Activated T-cell treated with anti-CD3 and anti-CD28 coated beads for 1 hour (primary cell): ENCODE measurements around the gene PDZRN4.
"Not testable (repeated sequence)": the region's sequence is repeated elsewhere in the genome, so short reads cannot be mapped to it uniquely, and the experiment has no call there.

ENCODE experiments used
- DNase-seq: peaks from one replicate; pipeline ENCODE4 v3.0.0-alpha.2; 2020; ENCODE audit warnings: low read depth

PDZRN4 gene

GRCh38 chr12:41188058-41188840 is at the start of gene PDZRN4:
Gene PDZRN4 (plus strand): TSS chr12:41188320.
- no peak for DNase-seq

GRCh38 chr12:41140117-41140516 is 48.0 kb upstream of the PDZRN4 start:
- no peak for DNase-seq

- DNase-seq = no peak
Measured at GRCh38 chr12:41141104-41141503, 47.0 kb upstream of the PDZRN4 start.

GRCh38 chr12:41142376-41142775 is 45.7 kb upstream of the PDZRN4 start:
- no peak for DNase-seq

GRCh38 chr12:41151793-41152192 is 36.3 kb upstream of the PDZRN4 start:
- no peak for DNase-seq

- no peak for DNase-seq
Measured at GRCh38 chr12:41162461-41162860, 25.7 kb upstream of the PDZRN4 start.

GRCh38 chr12:41167701-41168100 is 20.4 kb upstream of the PDZRN4 start:
- no peak for DNase-seq

GRCh38 chr12:41174602-41175001 is 13.5 kb upstream of the PDZRN4 start:
- DNase-seq = no peak

- DNase-seq = not testable (repeated sequence)
Measured at GRCh38 chr12:41179507-41179906, 8.6 kb upstream of the PDZRN4 start.

GRCh38 chr12:41184864-41185263 is 3.3 kb upstream of the PDZRN4 start:
- no peak for DNase-seq

GRCh38 chr12:41186026-41186425 is 2.1 kb upstream of the PDZRN4 start:
- no peak for DNase-seq

- no peak for DNase-seq
Measured at GRCh38 chr12:41188841-41189394, 798 bp downstream of the PDZRN4 start.

- DNase-seq = no peak
Measured at GRCh38 chr12:41189395-41190251, 1.5 kb downstream of the PDZRN4 start.

- DNase-seq = no peak
Measured at GRCh38 chr12:41190338-41190737, 2.2 kb downstream of the PDZRN4 start.

GRCh38 chr12:41191549-41191948 is 3.4 kb downstream of the PDZRN4 start:
- DNase-seq = not testable (repeated sequence)

- no peak for DNase-seq
Measured at GRCh38 chr12:41193311-41193710, 5.2 kb downstream of the PDZRN4 start.

GRCh38 chr12:41202051-41202450 is 13.9 kb downstream of the PDZRN4 start:
- no peak for DNase-seq

- no peak for DNase-seq
Measured at GRCh38 chr12:41205070-41205709, 17.1 kb downstream of the PDZRN4 start.

- no peak for DNase-seq
Measured at GRCh38 chr12:41206298-41206697, 18.2 kb downstream of the PDZRN4 start.

GRCh38 chr12:41211448-41211847 is 23.3 kb downstream of the PDZRN4 start:
- DNase-seq = no peak

- DNase-seq = no peak
Measured at GRCh38 chr12:41212625-41213024, 24.5 kb downstream of the PDZRN4 start.

- DNase-seq = no peak
Measured at GRCh38 chr12:41213107-41213506, 25.0 kb downstream of the PDZRN4 start.
